T-helper 2 cell (primary cell): ENCODE data around the gene CYB5B.

Experiments used
- DNase-seq, 5 experiments: peaks; one replicate each; pipeline versions ENCODE4 v3.0.0 to v3.0.0-alpha.2; 2012 to 2022
- total RNA-seq, 2 donors: gene quantifications; one replicate each; lab custom pipeline; 2026; lab: John Stamatoyannopoulos, UW

CYB5B gene
- 25.9 to 55.2 reads per million in 2 donors for total RNA-seq

GRCh38 chr16:69424053-69424934 is at the start of gene CYB5B:
Gene CYB5B (plus strand): TSS chr16:69424619. CDS start chr16:69424684, 65 bp downstream.
- DNase-seq, result peak; percentile 77 to 99 (median 94)

GRCh38 chr16:69376393-69377059 is 47.9 kb upstream of the CYB5B start:
- no peak for DNase-seq

- no peak for DNase-seq
These were observed 46.4 kb upstream of the CYB5B start for GRCh38 chr16:69378036-69378435.

- DNase-seq, result no peak
These were observed 45.7 kb upstream of the CYB5B start for GRCh38 chr16:69378760-69379159.

- no peak for DNase-seq
These were observed 43.2 kb upstream of the CYB5B start for GRCh38 chr16:69381231-69381630.

- no peak for DNase-seq
These were observed 42.0 kb upstream of the CYB5B start for GRCh38 chr16:69382421-69382820.

GRCh38 chr16:69384974-69385373 is 39.4 kb upstream of the CYB5B start:
- no peak for DNase-seq

GRCh38 chr16:69386596-69386995 is 37.8 kb upstream of the CYB5B start:
- DNase-seq, result no peak

- no peak for DNase-seq
These were observed 30.2 kb upstream of the CYB5B start for GRCh38 chr16:69393898-69394849.

GRCh38 chr16:69395859-69396186 is 28.6 kb upstream of the CYB5B start:
- no peak for DNase-seq

- peak in 4 of 5 experiments; percentile 42 to 82 (median 52) for DNase-seq
These were observed 28.0 kb upstream of the CYB5B start for GRCh38 chr16:69396187-69397061.

GRCh38 chr16:69397821-69398521 is 26.4 kb upstream of the CYB5B start:
- no peak for DNase-seq

- DNase-seq, result no peak
These were observed 25.1 kb upstream of the CYB5B start for GRCh38 chr16:69399361-69399760.

- no peak for DNase-seq
These were observed 22.0 kb upstream of the CYB5B start for GRCh38 chr16:69402439-69402838.

GRCh38 chr16:69404275-69404805 is 20.1 kb upstream of the CYB5B start:
- DNase-seq, result no peak

GRCh38 chr16:69405326-69405725 is 19.1 kb upstream of the CYB5B start:
- DNase-seq, result no peak

- DNase-seq, result no peak
These were observed 18.7 kb upstream of the CYB5B start for GRCh38 chr16:69405757-69406156.

- DNase-seq, result no peak
These were observed 17.6 kb upstream of the CYB5B start for GRCh38 chr16:69406780-69407331.

GRCh38 chr16:69407702-69408323 is 16.6 kb upstream of the CYB5B start:
- no peak for DNase-seq

GRCh38 chr16:69408475-69408874 is 15.9 kb upstream of the CYB5B start:
- DNase-seq, result no peak
